Stimulated activated CD4-positive, alpha-beta T cell treated with anti-CD3 and anti-CD28 coated beads, Interleukin-12 subunit alpha, Interleukin-12 subunit beta, amount 100 ng/mL, for 24 hours (primary cell): Measurements from ENCODE around the gene HSBP1L1.
"Not testable (repeated sequence)": the region's sequence is repeated elsewhere in the genome, so short reads cannot be mapped to it uniquely, and the experiment has no call there.

Experiments
- DNase-seq, 2 experiments: peaks; one replicate each; pipeline ENCODE4 v3.0.0-alpha.2; 2020; ENCODE audit warnings: low read depth in 2 of 2

Gene HSBP1L1

DNA sequence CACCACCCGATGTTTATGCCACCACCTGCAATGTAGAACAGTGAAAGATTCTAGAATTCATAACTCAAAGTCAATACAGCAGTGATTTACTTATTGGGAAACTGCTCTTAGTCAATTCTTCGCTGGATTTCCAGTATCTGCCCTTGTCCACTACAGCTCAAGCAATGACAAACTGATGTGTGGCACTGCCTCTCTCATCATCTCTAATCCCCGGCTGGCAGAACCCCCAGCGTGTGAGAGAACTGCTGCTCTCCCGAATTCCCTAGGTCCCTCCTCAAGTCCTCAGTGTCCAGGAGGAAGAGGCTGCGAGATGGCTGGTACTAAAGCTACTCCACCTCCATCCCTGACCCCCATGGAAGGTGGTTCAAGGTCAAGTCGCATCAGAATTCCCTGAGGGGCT, 22.3 kb downstream of the HSBP1L1 start:
- no peak for DNase-seq

DNA sequence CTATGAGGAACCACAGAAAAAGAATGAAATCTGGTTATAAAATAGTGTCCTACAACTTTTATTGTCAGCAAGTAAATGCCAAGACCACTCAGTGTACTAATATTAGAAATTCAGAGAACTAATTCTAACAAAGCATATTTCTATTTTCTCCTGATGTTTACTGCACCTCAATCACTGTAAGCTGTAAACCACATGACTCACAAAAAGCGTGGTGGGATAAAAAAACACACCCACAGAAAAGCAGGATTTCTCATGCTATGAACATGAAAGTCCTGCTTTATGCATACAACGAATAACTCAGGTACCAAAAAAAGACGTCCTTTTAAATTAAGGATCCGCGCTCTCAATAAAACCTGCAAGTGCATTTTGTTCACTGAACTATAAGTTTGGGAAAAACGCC, 23.1 kb downstream of the HSBP1L1 start:
- DNase-seq, result no peak

DNA sequence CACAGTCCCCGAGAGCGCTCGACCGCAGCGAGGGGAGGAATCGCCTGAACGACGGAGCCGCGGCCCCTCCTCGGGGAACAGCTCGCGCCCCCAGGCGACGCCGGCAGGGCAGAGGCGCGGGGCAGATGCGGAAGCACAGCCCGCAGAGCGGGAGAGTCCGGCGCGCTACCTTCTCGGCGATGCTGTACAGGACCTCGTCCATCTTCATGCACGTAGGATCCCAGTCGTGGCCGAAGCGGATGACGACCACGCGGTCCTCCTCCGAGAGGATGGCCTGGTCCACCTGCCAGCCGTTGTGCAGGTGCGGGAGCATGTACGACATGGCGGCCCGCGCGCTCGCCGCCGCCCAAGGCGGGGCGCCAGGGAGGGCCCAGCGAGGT, 23.6 kb downstream of the HSBP1L1 start:
- DNase-seq, result peak; percentile 21 to 39

DNA sequence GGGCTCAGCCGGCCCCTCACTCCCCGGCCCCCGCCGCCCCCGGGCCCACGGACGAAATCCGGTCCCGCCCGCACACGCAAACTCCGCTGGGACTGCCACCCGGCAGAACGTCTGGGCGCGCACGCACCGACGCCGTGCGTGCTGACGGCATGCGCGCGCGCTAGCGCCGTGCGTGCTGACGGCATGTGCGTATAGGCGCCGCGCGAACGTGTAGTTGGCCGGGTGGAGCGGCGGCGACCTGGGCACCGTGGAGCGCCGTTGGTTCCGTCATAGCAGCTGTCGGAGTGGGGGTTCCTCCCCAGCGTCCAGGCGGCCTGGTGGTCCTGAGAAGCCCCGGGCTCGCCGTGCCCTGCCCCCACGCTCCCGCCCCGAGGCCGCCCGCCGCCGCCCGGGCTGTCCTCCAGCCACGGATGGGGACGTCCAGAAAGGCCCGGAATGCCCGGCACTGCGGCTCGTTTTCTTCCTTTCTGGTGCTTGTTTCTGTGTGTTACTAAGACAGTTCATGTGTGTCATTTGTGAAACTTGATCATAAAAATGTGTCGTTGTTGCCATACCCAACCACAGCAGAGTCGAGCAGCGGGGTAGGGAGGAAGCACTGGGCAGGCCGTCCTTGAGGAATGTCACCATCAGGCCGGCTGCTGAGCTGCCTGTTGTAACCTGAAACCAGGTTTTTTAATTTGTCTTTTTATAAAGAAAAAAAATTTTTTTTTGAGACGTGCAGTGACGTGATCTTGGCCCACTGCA, 24.2 kb downstream of the HSBP1L1 start, which contains the start of gene TXNL4A:
TSS of gene TXNL4A (minus strand) at position 113 of the 744 bp plus-strand sequence. CDS start 171 bp downstream, outside the sequence.
- peak; percentile 76 to 81 for DNase-seq

DNA sequence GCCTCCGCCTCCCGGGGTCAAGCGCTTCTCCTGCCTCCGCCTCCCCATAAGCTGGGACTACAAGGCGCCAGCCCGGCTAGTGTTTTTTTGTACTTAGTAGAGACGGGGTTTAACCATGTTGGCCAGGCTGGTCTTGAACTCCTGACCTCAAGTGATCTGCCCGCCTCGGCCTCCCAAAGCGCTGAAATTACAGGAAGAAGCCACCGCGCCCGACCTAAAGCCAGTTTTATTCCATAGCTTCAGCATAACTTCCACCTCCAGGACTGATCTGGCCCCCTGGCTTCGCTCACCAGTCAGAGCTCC, 24.7 kb downstream of the HSBP1L1 start:
- no peak for DNase-seq

DNA sequence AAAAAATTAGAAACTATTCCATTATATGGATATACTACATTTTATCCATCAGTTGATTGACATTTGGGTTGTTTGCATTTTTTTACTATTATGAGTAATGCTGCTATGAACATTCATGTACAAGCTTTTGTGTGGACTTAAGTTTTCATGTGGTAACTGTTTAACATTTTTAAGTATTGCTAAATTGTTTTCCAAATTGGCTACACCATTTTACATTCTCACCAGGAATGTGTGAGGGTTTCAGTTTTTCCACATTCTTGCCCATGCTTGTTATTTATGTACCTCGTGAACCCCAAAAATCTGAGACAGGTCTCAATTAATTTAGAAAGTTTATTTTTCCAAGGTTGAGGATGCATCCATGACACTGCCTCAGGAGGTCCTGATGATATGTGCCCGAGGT, 27.1 kb downstream of the HSBP1L1 start:
- DNase-seq, result no peak

DNA sequence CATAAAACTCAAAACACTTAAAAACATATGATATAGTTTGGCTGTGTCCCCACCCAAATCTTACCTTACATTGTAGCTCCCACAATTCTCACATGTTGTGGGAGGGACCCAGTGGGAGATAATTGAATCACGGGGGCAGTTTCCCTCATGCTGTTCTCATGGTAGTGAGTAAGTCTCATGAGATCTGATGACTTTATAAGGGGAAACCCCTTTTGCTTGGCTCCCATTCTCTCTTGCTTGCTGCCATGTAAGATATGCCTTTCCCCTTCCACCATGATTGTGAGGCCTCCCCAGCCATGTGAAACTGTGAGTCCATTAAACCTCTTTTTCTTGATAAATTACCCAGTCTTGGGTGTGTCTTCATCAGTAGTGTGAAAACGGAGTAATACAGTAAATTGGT, 35.3 kb downstream of the HSBP1L1 start:
- DNase-seq, result not testable (repeated sequence)

DNA sequence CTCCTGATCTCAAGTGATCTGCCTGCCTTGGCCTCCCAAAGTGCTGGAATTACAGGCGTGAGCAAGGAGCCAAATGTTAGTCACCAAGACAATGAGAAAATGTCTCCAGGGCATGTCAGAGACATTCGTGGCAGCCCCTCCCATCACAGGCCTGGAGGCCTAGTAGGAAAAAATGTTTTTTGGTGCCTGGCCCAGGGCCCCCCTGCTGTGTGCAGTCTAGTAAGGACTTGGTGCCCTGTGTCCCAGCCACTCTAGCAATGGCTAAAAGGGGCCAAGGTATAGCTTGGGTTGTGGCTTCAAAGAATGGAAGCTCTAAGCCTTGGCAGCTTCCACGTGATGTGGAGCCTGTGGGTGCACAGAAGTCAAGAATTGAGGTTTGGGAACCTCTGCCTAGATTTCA, 36.4 kb downstream of the HSBP1L1 start:
- DNase-seq, result no peak

DNA sequence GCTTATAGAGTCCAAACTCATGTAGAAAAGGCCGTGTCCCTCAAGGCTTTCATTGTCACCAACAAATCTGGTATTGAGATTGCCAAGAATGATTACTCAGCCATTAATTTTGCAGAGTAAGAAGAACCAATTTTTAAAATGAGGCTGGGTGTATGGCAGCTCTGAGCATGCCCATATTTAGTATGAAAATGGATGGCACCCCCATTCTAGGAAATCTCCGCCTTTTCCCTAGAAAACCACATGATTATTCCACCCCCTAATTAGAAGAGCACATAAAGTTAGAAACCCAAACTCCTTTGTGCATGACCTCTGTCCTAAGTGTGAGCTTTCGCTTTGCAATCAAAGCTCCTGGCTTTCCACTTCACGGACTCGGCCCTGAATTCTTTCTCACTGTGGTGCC, 38.0 kb downstream of the HSBP1L1 start:
- DNase-seq, result no peak

DNA sequence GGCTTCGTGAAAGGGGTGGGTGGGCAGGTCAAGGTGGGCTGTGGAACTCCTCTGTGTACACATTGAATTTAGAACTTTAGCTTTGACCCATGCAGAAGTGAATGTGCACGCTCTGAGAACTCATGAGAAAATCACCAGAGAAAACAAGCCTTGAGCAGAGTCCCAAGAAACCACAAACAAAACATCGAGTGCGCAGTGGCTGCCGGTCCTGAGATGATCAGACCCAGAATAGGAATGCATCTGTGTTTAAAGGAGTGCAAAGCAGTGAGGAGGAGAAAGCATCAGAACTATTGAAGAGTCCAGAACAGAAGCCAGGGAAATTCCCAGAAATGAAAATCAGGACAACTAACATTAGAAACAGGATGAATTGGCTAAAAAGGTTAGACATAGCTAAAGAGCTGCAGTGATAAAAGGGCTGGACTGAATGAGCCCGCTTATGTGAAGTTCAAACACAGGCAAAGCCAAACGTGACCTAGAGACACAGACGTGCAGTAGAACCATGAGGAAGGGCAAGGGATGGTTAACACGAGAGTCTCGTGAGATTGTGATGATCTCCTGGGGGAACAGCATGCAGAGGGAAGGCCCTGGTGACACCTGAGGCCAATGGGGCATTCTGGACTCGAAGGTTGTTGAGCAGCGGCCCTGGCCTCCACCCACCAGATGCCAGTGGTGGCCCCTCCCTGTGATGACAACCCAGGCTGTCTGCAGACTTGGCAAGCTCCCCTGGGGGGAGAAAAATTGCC, 40.3 kb downstream of the HSBP1L1 start:
- no peak for DNase-seq

DNA sequence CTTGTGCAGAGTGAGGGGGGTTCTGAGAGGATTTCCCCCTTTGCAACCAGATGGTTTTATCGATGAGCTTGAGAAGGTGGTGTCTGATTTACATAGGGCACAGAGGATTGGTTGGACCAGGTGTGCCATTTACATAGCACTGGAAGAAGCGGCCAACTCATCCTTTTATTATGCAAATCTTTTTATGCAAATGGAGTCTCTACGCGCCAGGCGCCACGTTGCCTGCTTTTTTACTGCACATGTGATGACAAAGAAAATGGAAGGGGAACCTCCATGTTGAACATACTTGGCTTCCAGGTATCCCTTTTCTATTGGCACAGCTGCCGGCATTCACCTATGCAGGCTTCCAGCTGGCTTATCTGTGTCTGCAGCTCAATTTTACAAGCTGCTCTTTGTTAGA, 42.3 kb downstream of the HSBP1L1 start:
- no peak for DNase-seq

DNA sequence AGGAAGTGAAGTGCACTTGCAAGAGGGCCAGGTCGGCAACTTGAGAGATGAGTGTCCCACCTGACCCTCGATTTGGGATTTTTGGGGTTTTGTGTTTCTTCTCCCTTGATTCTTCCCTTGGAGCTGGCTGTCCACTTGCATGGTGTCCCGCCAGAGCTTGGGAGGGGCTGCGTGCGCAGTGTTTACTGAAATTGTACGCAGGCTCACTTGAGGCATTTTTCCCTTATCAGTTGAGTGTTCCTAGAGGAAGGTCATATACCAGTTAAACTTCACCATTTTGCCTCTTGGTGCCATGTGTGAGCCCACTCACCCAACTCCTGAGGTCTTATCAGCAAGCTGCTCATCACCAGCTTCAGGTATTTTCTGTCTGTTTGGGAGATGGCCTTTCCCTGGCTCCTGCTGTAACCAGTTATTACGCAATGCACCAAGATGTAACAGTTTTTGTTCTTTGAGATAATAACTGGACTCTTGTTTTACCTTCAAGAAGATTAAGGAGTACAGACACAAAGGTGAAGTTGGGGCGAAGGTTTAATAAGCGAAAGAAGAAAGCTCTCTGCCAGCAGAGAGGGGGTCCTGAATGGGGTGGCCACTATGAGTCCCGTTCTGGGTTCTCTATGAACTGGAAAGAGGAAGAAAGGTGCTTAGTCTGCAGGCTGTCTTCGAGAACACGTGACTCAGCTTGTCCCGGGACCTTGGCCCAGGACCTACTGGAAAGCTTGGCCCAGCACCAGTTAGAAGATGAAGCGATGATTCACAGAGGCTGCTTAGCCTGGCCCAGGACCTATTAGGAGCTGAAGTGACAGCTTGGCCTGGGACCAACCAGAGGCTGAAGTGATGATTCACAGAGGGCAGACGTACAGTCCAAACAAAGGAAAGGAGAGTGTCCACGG, 45.5 kb downstream of the HSBP1L1 start:
- no peak for DNase-seq

DNA sequence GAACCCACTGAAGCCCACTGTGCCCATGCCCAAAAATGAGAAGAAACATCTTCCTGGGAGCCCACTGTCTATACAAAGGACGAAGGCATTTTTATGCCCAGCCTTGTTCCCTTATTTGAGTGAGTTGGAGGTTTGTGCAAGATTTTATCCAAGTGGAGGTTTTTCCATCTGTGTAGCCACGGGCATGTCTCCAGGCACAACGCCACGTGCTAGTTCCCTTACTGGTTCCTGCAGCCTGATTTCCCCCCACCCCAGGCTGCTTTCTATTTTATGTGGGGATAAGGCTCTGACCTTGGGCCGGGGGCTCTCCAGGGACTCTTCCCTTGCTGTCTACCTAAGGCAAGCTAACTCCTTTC, 46.1 kb downstream of the HSBP1L1 start:
- DNase-seq, result no peak

DNA sequence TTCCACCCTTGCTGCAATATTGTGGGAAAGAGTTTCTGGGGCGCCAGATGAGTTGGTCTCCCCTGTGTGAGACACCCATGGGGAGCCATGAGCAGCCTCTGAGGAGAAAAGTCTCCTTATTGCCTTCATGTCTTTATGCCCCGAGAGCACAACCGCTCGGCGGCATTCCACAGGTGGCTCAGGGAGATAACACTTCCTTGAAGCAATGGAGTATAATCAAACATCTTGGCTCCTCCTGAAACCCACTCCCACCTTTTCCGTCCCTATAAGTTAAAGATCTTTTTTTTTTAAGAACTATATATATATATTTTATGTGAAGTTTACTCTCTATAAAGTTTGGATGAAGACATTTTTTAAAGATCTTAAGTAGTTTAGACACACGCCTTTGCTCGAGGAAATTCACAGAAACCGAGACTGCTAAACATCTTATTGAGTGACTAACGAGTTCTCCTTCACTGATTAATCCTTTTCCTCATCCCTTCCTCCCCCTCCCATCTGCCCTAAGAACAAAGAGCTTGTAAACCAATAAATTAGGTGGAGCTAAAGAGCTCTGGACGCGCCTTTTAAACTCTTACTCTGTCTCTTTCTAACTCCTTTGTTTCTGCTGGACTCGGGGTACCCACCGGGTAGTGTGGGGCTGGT, 47.2 kb downstream of the HSBP1L1 start:
- DNase-seq, result not testable (repeated sequence)

DNA sequence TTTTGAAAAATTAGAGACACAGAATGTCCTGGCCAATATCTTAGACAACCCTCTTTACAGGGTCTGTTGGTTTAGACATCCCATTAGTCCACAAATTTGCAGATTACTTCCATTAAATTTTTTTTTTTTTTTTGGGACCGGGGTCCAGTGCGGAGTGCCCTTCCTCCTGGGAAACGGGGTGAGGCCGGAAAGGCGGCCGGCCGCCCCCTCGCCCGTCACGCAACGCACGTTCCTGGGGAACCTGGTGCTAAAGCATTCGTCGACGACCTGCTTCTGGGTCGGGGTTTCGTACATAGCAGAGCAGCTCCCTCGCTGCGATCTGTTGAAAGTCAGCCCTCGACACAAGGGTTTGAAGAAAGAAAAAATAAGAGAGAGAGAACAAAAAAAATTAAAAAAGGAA, 48.3 kb downstream of the HSBP1L1 start:
- DNase-seq, result no peak
